ENCODE measurements around the gene IL2RA. TPM values are rescaled to one million over a fixed set of nuclear protein-coding genes. Genes with fewer than 3 reads are reported as not detected.
"Not testable (repeated sequence)": the region's sequence is repeated elsewhere in the genome, so short reads cannot be mapped to it uniquely, and the experiment has no call there.

IL2RA gene
- polyA plus RNA-seq, 1 experiment, result not detected

- Histone ChIP-seq H3K4me3 (ENCODE audit: low read depth, low read length) (no peak overlapping the region), H3K36me3 (ENCODE audit: control insufficient read depth, insufficient read depth, low read length) (no peaks in the 10 kb centered on the region), H3K27me3 (ENCODE audit: control insufficient read depth, insufficient read depth, low read length) (peaks cover 7% of the 10 kb centered on the region)
- TF ChIP-seq CTCF (IDR thresholded peaks at IDR 0.05; ENCODE audit: insufficient read depth, low read depth, low read length), result no peak
- CTCF ChIA-PET, result interaction anchor here (1.7 to 3.6 kb wide), 2 partner anchors 14 to 21 kb away, joined by 4 to 23 read pairs; no protein-coding TSS in a partner anchor
- POLR2A ChIA-PET, result no interaction called here
- no peak for DNase-seq (ENCODE audit: low read depth)
Observed at GRCh38 chr10:6065406-6065805, 3.2 kb upstream of the IL2RA start.

GRCh38 chr10:6064726-6065125, 2.6 kb upstream of the IL2RA start:
- DNase-seq (ENCODE audit: low read depth); POLR2A ChIA-PET; CTCF ChIA-PET; H3K4me3 ChIP-seq (ENCODE audit: low read depth, low read length); H3K36me3 ChIP-seq (ENCODE audit: control insufficient read depth, insufficient read depth, low read length); H3K27me3 ChIP-seq (ENCODE audit: control insufficient read depth, insufficient read depth, low read length): not testable (repeated sequence)

GRCh38 chr10:6064119-6064518, 2.0 kb upstream of the IL2RA start:
- Histone ChIP-seq H3K4me3 (ENCODE audit: low read depth, low read length) (no peak overlapping the region), H3K36me3 (ENCODE audit: control insufficient read depth, insufficient read depth, low read length) (no peaks in the 10 kb centered on the region), H3K27me3 (ENCODE audit: control insufficient read depth, insufficient read depth, low read length) (peaks cover 4% of the 10 kb centered on the region)
- TF ChIP-seq CTCF (IDR thresholded peaks at IDR 0.05; ENCODE audit: insufficient read depth, low read depth, low read length), result no peak
- POLR2A ChIA-PET, result no interaction called here
- no peak for DNase-seq (ENCODE audit: low read depth)
- CTCF ChIA-PET, result interaction anchor here (1.2 kb wide), 1 partner anchor 102 kb away, joined by 3 read pairs; no protein-coding TSS in a partner anchor

- H3K27me3 ChIP-seq (ENCODE audit: control insufficient read depth, insufficient read depth, low read length), result no peaks in the 10 kb centered on the region; the same call in 1 of the 2 replicates
- H3K4me3 ChIP-seq (ENCODE audit: low read depth, low read length), result no peak overlapping the region
- POLR2A ChIA-PET, result no interaction called here
- no peak for TF ChIP-seq CTCF (IDR thresholded peaks at IDR 0.05; ENCODE audit: insufficient read depth, low read depth, low read length)
- no peaks in the 10 kb centered on the region for H3K36me3 ChIP-seq (ENCODE audit: control insufficient read depth, insufficient read depth, low read length)
- no peak for DNase-seq (ENCODE audit: low read depth)
- CTCF ChIA-PET, result interaction anchor here (0.7 to 1.4 kb wide), 3 partner anchors 13 to 32 kb away, joined by 3 to 7 read pairs (median 3); no protein-coding TSS in a partner anchor
Observed at GRCh38 chr10:6061056-6061455, 1.1 kb downstream of the IL2RA start.

GRCh38 chr10:6059506-6059905, 2.7 kb downstream of the IL2RA start:
- Histone ChIP-seq H3K36me3 (ENCODE audit: control insufficient read depth, insufficient read depth, low read length) (no peaks in the 10 kb centered on the region), H3K4me3 (ENCODE audit: low read depth, low read length) (no peak overlapping the region), H3K27me3 (ENCODE audit: control insufficient read depth, insufficient read depth, low read length) (no peaks in the 10 kb centered on the region; the same call in 1 of the 2 replicates)
- DNase-seq (ENCODE audit: low read depth), result no peak
- CTCF ChIA-PET, result interaction anchor here (1.0 kb wide), 1 partner anchor 9 kb away, joined by 3 read pairs; no protein-coding TSS in a partner anchor
- TF ChIP-seq CTCF (IDR thresholded peaks at IDR 0.05; ENCODE audit: insufficient read depth, low read depth, low read length), result no peak
- POLR2A ChIA-PET, result no interaction called here

Data from BJ (cell line).